GM12865 (cell line): Measurements from ENCODE around the gene OR8G1.
A peak's percentile ranks its signal among the peaks of the same experiment; 100 is the strongest.
"Not testable (repeated sequence)": the region's sequence is repeated elsewhere in the genome, so short reads cannot be mapped to it uniquely, and the experiment has no call there.

ENCODE experiments used
- DNase-seq: peaks from one replicate; pipeline ENCODE4 v3.0.0; 2010; ENCODE audit warnings: low read depth
- H3K4me3 ChIP-seq: 2 replicates; pipeline ENCODE4 v1.5.1; 2011; ENCODE audit warnings: mild to moderate bottlenecking, low read depth, low read length, control low read depth
- TF ChIP-seq, protein P1 (sequence below): IDR thresholded peaks from 2 replicates; pipeline ENCODE4 v1.5.1; 2011; ENCODE audit warnings: low read length, control low read depth, low read depth, inconsistent platforms; ENCODE audit not compliant: insufficient read depth; ENCODE audit errors: missing control alignments

The OR8G1 gene

DNA sequence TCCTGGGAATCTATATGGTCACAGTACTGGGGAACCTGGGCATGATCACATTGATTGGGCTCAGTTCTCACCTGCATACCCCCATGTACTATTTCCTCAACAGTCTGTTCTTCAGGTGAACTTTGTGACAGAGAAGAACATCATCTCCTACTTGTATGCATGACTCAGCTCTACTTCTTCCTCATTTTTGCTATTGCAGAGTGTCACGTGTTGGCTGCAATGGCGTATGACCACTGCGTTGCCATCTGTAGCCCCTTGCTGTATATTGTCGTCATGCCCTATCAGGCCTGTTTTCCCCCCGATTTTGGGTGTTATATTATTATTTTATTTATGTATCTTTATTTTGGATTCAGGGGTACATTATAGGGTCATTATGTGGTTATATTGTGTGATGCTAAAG, 2.4 kb upstream of the OR8G1 start:
- TF ChIP-seq, protein P1, sequence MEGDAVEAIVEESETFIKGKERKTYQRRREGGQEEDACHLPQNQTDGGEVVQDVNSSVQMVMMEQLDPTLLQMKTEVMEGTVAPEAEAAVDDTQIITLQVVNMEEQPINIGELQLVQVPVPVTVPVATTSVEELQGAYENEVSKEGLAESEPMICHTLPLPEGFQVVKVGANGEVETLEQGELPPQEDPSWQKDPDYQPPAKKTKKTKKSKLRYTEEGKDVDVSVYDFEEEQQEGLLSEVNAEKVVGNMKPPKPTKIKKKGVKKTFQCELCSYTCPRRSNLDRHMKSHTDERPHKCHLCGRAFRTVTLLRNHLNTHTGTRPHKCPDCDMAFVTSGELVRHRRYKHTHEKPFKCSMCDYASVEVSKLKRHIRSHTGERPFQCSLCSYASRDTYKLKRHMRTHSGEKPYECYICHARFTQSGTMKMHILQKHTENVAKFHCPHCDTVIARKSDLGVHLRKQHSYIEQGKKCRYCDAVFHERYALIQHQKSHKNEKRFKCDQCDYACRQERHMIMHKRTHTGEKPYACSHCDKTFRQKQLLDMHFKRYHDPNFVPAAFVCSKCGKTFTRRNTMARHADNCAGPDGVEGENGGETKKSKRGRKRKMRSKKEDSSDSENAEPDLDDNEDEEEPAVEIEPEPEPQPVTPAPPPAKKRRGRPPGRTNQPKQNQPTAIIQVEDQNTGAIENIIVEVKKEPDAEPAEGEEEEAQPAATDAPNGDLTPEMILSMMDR = no peak
- no peak overlapping the region for H3K4me3 ChIP-seq
- no peak for DNase-seq

DNA sequence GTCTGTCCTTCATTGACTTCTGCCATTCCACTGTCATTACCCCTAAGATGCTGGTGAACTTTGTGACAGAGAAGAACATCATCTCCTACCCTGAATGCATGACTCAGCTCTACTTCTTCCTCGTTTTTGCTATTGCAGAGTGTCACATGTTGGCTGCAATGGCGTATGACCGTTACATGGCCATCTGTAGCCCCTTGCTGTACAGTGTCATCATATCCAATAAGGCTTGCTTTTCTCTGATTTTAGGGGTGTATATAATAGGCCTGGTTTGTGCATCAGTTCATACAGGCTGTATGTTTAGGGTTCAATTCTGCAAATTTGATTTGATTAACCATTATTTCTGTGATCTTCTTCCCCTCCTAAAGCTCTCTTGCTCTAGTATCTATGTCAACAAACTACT, 9.0 kb downstream of the OR8G1 start:
- DNase-seq = not testable (repeated sequence)

DNA sequence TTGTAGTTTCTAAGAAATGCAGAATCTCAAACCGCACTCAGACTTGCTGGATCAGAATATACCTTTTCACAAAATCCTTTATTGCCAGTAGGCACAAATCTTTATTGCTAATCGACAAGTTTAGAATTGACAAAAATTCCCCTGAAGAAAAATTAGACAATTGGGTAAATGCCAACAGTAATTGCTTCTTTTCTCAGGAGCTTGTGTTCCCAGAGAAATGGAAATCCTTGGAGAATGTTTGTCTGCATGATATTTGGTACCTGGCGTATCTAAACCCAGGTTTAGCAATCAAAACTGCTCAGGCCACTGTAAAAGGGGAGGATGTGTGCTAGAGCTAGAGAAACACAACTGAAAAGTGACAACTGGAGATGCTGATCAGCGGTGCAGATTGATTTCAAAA, 15.2 kb downstream of the OR8G1 start, which contains the start of gene OR8G5:
Gene OR8G5, plus strand, starts transcription at position 301 of the 400 bp plus-strand sequence. CDS start 8,556 bp downstream, outside the sequence.
- no peak within 1 kb of the TSS for H3K4me3 ChIP-seq
- TF ChIP-seq, protein P1 = no peak
- DNase-seq = no peak

More for the DNA sequence above, 9.0 kb downstream of the OR8G1 start:
- not testable (repeated sequence) for H3K4me3 ChIP-seq

DNA sequence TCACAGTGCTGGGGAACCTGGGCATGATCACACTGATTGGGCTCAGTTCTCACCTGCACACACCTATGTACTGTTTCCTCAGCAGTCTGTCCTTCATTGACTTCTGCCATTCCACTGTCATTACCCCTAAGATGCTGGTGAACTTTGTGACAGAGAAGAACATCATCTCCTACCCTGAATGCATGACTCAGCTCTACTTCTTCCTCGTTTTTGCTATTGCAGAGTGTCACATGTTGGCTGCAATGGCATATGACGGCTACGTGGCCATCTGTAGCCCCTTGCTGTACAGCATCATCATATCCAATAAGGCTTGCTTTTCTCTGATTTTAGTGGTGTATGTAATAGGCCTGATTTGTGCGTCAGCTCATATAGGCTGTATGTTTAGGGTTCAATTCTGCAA, 24.1 kb downstream of the OR8G1 start:
- H3K4me3 ChIP-seq, DNase-seq: not testable (repeated sequence)

DNA sequence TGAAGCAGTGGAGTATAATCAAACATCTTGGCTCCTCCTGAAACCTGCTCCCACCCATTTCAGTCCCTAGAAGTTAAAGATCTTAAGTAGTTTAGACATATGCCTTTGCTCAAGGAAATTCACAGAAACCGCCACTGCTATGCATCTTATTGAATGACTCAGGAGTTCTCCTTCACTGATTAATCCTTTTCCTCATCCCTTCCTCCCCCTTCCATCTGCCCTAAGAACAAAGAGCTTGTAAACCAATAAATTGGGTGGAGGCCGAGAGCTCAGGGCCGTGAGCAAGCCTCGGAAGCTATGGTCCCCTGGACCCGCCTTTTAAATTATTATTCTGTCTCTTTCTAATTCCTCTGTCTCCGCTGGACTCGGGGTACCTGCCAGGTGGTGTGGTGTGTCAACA, 30.0 kb downstream of the OR8G1 start:
- DNase-seq, H3K4me3 ChIP-seq: not testable (repeated sequence)

DNA sequence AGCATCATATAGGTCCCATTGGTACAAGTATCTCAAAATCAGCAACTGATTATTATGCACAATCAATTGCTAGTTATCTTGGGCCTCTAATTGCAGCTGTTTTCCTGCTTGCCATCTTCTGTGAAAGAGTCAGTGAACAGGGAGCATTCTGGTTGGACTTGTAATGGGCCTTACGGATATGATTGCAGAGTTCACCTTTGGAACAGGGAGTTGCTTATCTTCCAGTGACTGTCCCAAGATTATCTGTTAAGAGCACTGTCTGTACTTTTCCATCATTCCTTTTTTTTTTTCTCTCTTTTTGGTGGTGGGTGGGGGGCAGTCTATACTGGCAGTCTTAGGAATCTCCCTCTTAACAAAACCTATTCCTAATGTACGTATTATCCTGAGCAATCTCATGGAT, 33.1 kb downstream of the OR8G1 start:
- TF ChIP-seq, protein P1 = no peak
- no peak overlapping the region for H3K4me3 ChIP-seq
- DNase-seq = no peak

DNA sequence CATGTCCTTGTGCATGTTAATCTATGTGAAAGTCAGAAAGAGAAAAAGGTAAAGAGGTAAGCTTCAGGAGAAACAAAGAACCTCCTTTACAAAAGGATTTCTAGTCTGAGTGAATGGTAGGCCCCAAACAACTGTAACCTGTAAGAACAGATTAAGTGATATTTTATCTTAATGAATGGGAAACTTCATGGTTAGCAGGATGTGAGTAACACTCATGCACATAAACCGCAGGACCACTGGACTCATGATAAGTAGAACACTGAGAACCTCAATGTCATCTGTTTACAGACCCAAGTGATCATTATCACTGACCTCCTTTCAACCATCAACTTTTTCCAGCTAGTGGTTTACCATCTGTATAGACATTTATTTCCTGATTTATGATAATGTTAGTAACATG, 35.2 kb downstream of the OR8G1 start:
- no peak for DNase-seq
- TF ChIP-seq, protein P1 = no peak
- H3K4me3 ChIP-seq = no peak overlapping the region

DNA sequence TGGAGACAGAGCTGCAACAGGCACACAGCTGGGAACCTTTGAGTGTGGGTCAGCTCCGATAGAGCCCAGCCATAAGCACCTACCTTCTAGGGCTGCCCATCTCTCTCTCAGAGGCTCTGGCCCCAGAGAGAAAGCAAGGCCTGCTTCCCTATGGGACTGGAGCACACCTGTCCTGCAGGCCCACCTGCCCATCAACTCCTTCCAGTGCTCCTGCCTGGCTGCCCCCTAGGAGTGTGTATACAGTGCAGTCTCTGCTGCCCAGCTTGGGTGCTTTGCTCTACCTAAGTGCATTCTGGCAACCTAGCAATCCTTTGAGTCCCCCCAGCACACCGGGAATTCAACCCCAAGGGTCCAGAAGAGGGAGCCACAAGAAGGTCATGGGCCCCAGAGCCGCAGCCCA, 36.3 kb downstream of the OR8G1 start:
- DNase-seq = no peak
- TF ChIP-seq, protein P1 = no peak
- H3K4me3 ChIP-seq = no peak overlapping the region

DNA sequence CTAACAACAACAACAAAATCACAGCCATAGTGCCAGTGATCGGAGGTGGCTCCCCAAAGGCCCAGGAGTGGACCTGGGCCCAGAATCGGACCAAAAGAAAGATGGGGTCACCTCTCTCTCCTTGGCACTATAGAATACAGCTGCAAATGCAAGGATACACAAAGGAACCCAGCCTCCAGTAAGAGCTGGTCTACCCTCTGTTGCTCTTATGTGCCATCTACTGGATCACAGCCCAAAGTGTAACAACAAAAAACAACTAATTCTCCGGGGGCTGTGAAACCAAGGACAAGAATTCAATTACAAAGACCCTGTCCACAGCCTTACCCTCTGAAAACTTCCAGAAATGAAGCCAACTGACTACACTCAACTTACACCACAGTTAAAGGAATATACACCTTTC, 36.9 kb downstream of the OR8G1 start:
- DNase-seq = no peak

More for the DNA sequence above, 36.9 kb downstream of the OR8G1 start:
- no peak overlapping the region for H3K4me3 ChIP-seq
- TF ChIP-seq, protein P1 = peak; percentile 3
